ENCODE results near the gene ANXA1.
"Not testable (repeated sequence)": the region's sequence is repeated elsewhere in the genome, so short reads cannot be mapped to it uniquely, and the experiment has no call there.

Gene ANXA1, protein sequence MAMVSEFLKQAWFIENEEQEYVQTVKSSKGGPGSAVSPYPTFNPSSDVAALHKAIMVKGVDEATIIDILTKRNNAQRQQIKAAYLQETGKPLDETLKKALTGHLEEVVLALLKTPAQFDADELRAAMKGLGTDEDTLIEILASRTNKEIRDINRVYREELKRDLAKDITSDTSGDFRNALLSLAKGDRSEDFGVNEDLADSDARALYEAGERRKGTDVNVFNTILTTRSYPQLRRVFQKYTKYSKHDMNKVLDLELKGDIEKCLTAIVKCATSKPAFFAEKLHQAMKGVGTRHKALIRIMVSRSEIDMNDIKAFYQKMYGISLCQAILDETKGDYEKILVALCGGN

DNA sequence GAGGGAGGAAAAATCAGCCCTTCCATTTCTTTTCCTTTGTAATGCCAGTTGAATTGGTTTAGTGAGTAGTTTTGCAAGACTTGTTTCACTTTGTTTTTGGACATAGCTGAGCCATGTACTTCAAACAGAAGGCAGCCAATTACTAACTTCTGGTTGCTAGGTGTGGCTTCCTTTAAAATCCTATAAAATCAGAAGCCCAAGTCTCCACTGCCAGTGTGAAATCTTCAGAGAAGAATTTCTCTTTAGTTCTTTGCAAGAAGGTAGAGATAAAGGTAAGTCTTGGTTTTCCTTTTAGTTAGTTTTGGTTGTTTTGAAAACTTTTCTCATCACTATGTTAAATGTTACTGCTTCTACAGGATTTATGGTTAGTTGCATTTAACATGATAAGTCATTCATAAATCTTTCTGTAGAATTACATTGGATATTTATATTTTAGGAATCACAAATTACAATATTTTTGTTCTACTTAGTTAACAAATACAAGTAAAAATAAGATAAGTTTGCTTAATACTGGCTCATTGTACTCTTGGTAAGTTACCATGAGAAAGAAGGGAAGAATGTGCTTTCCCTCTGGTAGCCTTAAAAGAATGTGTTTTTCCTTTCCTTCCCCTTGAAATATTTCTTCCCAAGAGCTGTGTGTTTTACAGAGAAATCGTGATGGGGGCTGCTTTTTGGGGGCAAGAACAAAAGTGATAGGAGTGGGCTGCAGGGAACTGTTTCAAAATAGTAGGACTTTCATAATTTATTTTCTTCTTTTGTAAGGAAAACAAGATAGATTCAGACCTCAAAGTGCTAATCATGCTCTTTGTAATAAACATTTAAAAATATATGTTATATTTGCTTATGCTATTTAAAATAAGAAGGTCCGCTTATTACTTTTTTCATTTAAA is at the start of gene ANXA1:
ANXA1 (plus strand) TSS at position 213 of the 890 bp plus-strand sequence. CDS start 6,671 bp downstream, outside the sequence.
- no peak for DNase-seq

DNA sequence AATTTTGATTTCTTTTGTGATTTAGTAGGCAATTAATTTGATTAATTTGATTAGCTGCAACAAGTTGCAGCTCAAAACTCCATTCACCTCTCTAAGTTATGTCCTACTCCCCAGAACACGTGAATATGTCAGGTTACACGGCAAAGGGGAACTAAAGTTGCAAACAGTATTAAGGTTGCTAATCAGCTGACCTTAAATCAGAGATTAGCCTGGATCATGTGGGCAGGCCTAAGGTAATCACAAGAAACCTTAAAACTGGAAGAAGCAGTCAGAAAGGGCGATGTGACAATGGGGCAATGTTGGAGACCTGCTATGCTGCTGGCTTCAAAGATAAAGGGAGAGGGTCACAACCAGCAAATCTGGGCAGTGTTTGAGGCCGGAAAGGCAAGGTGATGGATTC is 47.3 kb upstream of the ANXA1 start:
- no peak for DNase-seq

DNA sequence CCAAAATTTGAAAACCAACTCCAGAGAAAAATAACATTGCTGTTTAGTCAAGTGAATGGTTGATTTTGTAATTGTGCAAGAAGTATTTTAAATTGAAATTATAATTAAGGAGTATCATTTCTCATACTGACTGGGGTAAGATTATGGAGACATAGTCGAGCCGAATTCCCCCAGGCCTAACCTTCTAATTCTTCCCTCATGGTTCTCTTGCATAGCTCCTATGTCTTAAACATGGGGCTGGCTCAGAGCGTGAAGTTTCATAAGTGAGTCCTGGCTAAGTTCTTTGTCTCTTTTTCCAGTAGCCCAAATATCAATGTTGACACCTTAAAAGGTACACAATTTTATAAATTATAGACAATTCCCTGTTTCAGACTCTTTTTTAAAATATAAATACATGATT is 46.7 kb upstream of the ANXA1 start:
- no peak for DNase-seq

DNA sequence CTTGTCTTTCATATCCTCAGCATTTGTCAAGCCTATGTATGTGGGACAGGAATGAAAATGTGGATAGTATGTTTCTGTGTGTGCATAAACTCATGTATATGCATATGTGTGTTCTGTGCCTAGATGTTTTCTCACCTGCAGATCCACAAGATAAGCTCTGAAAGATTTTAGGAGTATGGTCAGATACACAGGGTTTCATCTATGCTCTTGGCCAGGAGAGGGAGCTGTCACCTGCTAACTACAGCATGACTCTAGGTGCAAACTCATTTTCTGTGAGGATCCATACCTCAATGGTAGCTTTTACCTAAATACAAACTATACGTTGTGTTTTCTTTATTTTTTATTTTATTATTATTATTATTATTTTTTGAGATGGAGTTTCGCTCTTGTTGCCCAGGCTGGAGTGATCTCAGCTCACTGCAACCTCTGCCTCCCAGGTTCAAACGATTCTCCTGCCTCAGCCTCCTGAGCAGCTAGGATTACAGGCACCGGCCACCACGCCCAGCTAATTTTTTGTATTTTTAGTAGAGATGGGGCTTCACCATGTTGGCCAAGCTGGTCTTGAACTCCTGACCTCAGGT is 44.1 kb upstream of the ANXA1 start:
- not testable (repeated sequence) for DNase-seq

DNA sequence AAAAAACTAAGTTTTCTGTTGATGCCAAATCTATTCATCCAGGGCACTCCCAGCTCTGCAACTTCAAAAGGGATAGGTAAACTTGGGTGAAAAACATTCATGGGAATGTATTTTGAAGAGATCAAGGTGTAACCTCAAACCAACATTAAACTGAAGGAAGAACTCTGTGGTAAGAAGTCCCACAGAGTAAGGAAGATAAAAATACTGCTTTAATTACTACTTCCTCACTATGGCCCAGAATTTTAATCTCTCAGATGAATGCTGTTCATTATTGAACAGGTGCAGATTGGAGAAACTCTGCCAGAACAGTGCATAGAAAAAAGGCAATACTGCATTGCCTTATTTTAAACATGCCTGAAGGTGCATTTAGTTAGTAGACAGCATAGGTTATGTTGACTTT is 37.6 kb upstream of the ANXA1 start:
- no peak for DNase-seq

DNA sequence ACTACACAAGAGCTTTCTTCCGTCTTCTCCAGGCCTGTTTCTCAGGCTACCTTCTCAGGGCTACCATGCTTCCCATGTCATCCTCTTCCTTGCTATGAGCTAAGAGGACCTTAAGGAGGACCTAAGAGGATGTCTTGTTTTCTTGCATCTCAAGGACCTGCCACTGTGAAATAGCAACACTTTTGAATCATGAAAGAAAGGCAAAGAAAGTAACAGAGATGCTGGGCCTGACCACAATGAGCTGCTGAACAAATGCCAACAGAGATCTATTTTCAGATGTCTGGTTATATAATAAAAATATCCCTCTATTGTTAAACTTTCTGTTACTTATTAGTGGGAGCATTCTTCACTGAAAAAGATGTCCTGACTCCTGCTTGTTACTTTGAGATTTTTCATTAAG is 36.7 kb upstream of the ANXA1 start:
- DNase-seq, result no peak

DNA sequence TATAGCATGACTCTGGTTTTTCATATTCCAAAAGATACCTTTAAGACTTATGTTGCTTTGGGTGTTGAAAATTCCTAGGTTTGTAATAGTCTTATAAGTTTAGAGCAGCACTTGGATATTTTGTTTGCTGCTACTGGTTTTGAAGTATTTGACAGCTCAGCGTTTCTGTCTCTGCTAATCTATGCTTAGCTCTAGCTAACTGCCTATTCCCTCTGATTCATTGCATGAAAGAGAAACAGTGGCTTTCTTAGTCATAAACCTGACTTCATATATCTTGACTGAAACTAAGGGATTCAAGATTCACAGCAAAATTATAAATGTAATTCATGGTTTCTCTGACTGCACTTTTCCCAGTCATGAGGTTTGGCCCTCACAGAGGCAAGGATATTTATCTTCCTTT is 35.6 kb upstream of the ANXA1 start:
- DNase-seq, result no peak

DNA sequence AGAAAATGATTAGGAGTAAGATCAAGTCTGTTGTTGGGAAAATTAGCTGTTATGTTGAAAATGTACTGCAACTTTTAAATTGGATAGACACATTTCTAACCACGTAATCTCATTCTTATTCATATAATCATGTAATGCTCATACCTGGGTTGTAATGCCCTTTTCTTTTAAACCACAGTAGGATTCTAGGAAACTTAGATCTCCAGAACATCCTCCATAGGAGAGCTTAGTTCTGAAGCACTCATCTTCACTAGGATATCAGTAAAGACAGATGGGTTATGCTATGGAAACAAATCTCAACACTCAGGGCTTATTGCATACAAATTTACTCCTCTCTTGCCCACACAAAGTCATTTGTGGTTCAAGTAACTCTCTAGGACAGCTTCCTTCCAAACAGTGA is 34.8 kb upstream of the ANXA1 start:
- DNase-seq, result no peak

DNA sequence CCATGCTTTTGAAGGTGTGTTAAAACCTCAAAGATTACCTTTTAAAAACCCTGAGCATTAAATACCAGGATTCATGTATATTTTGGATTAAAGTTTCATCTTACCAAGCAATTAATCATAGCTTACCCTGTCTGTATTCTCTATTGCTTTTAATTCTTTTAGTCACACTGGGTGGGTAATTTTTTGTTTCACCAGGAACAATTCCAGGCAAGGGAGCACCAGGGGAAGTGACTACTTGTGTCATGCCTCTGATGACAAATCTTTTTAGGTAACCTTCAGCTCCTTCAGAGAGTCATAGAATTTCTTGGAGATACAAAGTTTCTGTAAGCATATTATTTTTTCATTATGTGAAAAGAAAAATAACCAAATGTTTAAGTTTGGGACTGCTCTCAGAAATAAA is 33.4 kb upstream of the ANXA1 start:
- DNase-seq, result no peak

DNA sequence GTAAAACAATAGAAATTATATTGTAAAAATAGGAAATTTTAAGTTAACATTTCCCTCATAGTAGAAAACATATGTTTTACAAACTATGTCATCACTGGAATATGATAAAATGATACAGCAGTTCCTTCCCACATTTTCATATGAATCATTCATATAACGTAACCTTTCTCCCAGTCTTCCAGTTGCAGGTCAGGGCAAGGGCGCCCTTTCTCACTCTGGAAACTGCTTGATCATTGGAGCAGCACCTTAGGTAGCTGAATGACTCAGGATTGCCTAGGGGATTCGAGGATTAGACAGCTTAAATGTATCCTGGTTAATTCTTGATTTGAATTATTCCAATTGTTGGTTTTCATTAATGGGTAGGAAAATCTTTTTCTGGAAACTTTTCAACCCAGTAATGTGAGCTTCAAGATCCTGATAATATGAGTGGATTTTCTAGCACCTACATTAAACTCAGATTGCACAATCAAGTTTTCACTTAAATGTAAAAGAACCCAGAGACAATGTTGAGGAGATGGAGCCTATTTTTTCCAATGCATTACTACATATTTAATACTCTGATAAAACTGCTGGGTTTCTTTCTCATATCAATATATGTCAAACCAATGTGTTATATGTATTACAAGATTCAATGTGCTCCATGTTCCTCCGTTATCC is 32.6 kb upstream of the ANXA1 start:
- no peak for DNase-seq

DNA sequence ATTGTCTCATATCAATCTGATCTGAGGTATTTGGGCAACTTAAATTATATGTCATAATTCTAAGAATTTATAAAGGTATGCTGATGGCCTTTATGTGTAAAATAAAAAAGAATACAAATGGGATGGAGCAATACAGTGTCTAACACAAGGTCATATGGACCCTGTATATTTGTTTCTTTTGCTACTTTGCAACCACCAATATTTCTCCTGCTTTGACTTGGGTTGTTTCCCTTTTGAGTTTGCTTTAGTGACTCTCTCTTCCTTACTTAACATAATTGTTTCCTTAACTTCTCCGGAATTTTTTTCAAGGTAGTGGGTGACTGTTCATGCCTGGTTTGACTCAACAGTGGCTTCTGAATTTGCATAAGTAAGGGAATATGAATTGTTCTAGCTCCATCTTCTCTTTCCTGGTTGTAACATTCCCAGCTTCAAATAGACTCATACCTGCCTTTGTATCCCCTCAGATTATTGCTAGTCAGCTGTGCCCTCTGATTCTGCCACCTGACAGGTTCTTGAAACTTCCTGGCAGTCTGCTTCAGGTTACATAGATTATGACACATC is 30.2 kb upstream of the ANXA1 start:
- DNase-seq, result no peak

DNA sequence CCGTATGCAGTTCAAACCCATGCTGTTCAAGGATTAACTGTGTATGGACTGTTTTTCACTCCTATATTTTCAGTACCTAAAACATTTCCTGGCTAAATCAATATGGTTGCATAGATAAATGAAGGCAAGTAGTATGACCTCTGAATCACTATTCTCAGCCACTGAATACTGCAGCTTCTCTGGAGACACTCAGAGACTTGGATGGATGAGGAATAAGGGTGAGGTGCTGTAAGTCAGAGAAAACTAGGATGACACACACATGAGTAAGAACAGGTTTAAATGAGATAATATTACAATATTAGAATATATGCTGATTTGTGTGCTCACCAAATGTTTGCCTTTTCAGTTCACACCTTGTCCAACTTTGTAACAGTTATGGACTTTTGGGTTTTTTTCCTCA is 26.0 kb upstream of the ANXA1 start:
- no peak for DNase-seq

DNA sequence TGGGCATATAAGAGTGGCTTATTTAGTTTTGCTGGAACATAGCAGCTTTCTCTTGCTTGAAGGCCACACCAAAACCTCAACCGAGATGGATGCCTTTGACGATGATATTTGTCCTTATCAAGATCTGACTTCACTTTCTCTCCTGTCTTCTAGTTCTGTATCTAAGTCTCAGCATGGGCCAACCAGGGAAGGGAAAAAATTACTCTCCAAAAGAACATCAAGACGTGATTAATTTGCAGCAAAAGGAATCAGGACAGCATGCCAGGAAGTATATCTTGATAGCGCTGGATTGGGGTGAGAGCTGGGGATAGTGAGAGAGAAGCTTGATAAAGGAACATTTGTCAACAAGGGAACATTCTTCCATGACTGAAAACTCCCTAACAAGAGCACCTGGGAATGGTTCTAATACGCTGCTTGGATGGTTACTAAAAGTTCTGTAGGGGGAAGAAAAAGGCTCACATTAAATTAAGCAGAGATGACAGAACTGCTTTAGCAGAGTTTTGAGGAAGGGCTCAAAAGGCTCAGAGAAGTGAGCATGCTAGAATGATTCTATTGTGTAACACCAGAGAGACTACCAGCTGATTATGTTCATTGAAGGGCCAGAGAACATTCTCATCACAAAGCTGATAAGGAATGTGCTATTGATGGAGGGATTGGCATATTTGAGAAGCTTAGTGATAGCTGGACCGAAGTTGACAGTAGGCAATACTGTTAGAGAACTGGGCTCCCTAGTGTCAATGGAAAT is 21.6 kb upstream of the ANXA1 start:
- no peak for DNase-seq

DNA sequence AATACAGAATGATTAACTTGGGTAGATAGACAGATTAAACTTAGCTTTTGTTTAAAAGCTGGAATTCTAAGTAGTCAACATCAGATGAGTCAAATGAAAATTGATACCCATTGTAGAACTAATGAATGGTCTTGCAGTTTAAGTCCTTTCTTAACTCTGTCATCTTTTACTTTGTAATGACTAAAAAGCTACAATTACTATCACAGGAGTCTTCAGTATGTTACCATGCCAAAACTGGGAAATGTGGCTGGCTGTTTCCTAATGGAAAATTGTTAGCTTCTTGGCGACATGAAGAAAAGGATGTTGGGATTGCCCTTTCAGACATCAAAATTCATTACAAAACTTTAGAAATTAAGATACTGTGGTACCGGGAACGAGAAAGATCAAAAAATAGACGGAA is 20.2 kb upstream of the ANXA1 start:
- DNase-seq, result no peak

DNA sequence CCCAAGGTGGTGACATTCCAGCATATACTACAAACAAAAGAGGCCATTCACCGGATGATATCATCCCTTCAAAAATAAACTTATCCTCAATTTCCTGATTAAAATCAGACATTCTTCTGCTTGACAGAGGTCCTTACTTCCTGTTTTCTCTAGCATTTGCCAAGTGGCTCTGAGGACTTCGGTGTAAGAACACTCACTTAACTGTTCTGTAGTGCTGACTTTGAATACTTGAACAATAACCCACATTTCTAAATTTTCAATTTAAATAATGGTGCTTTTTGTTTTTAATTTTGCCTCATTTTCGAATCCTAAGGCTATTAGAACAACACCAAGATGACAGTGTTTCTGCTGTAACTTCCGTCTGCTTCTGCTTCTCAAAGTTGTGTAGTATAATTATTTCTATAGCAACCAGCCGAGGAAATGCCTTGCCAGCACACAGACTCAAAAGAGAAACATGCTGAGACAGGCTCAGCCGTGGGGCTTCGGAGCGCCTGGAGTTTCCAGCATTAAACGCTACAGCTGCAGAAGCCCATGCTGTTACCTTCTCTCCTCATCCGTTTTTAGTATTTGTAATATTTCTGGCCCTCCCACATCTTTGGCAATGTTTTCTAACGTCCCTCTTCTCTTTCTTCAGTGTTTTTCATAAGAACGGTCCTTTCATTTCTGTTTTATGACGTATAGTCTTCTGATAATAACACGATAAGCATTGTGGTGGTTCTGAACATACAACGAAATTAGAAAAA is 19.5 kb upstream of the ANXA1 start:
- DNase-seq, result no peak

DNA sequence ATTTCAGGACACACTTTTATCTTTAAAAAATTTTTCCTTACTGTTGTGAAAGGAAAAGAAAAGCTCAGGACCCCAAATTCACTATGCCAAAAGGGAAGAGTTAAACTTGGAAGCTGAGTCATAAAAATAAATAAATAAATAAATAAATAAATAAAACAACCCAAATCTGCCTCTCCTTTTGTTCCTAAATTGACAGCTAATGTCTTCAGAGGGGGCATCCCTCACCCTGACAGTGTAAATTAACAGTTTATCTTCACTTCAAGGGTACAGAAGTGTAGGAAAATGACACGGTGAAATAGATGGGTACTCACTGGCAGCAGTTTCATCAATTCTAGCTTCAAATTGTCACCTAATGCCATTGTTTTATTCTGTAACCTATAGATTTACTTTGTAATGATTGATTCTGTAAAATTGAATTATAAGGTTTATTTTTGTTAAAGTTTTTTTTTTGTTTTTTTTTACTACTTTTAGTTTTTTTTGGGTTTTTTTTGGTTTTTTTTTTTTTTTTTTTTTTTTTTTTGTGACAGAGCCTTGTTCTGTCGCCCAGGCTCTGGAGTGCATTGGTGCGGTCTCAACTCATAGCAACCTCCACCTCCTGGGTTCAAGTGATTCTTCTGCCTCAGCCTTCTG is 18.5 kb upstream of the ANXA1 start:
- DNase-seq, result no peak

DNA sequence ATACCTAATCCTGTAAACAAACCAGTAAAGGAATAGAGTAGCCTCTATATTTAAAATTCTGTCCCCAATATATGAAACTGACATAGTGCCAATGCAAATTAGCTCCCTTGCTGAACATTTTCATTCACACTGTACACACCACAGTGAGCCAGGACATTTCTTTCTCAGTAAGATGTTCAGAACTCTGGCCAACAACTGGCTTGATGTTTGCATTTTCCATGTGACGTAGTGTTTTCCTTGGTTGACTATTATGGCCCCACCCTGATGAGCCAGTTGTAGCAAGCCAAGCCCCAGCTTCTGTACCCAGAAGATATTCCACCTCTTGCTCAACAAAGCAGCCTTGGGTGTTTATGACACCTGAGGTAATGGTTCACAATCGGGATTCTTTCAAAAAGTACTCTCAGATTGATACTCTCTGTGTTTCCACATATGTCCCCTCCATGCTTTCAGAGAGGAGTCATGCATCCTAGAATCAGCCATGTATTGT is 17.7 kb upstream of the ANXA1 start:
- DNase-seq, result no peak

DNA sequence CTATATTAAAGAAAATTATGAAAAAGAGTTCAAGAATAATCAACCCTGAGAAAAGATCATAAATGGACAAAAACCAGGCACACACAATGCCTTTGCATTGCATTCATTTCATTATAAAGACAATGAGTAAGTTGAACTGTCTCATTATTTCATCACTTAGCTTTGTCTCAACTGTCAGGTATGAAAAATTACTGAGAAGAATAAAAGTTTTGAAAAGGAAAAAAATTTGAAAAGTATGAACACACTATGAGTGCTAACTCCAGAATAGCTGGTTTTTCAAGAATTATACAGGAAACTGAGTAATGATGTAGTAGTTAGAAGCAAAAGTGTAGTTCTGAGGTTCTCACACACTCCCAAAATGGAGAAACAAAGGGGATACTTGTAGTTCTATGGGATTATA is 16.3 kb upstream of the ANXA1 start:
- no peak for DNase-seq

DNA sequence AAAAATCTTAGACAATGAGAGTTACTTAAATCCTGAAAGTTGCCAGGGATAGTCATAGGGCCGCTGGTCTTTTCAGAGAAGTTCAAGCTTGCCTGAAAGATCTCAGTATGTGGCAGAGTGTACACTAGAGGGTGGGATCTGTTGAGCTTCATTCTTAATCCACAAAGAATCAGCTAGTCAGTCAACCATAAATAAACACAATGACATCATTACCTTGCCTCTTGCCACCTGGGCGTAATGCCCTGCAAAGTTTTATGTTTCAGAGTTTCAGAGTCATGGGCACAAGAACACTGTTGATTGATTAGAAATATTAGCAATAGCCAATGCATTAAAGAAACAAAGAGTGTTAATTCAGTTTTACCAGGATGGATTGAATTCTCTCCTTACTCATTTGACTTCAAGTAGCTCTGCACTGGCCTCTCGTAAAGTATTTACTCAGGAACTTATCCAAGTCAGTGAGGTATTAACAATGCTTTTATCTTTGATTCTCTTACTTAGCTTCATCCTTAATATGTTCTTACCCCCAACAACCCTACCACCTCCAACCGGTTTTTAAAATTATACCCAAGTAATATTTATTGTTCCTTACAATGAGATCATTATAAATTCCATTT is 14.3 kb upstream of the ANXA1 start:
- no peak for DNase-seq

DNA sequence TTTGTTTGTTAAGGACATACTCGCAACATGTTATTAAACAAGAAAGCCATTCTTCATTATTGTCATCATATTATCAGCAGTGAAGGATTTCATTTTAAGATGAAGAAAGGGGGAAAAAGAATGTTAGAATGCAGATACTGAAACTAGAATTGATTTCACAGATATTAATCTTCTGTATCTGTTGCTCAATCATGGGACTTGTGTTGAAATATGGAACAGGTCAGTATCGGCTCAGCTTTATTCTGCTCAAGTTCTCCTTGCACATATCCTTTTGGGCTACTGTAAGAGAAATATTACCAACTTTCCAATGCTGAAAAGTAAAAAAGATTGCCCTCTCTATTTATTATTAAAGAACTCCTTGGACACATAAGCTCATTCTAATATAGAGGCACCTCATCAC is 13.8 kb upstream of the ANXA1 start:
- no peak for DNase-seq

Measured in NCI-H187 treated with DMSO at 0.1 percent for 48 hours (cell line).